Measurements from ENCODE around the gene ELL2. TPM values are rescaled to one million over a fixed set of nuclear protein-coding genes. Genes with fewer than 3 reads are reported as not detected.

Gene ELL2
- total and polyA plus RNA-seq, 2 donors (not counting 1 experiment from before 2014, with no cell fraction given): 68.5 to 121 TPM

- no peaks in the 10 kb centered on the region for H3K9me3 ChIP-seq (ENCODE audit: control insufficient read depth, insufficient read depth, low read depth, low read length)
- peaks cover 6% of the 10 kb centered on the region for H3K4me1 ChIP-seq (ENCODE audit: control insufficient read depth, extremely low read depth, insufficient read depth, low read length)
- TF ChIP-seq CTCF (conservative IDR thresholded peaks at IDR 0.05 in 1 of 2, IDR thresholded peaks at IDR 0.05 in 1 of 2; ENCODE audit: low read depth in 1 of 2, low read length in 2 of 2) (no peak), EZH2 (IDR thresholded peaks at IDR 0.05; ENCODE audit: low read length, missing control alignments) (no peak)
- H3K36me3 ChIP-seq (ENCODE audit: control insufficient read depth, insufficient read depth, low read length): no peaks in the 10 kb centered on the region
- H3K27ac ChIP-seq (ENCODE audit: insufficient read depth, low read length): peak overlapping the region; percentile 30
- H4K20me1 ChIP-seq (ENCODE audit: control insufficient read depth, extremely low read depth, insufficient read depth, low read length): no peaks in the 10 kb centered on the region
- H2AFZ ChIP-seq (ENCODE audit: low read length): no peak overlapping the region
- H3K79me2 ChIP-seq (ENCODE audit: control insufficient read depth, insufficient read depth, low read length): no peaks in the 10 kb centered on the region
- peak in 1 of 2 donors; percentile 93 for DNase-seq (ENCODE audit: low read depth in 2 of 2)
- H3K4me3 ChIP-seq (replicated peaks in 1 of 4; ENCODE audit: control extremely low read depth in 1 of 4, insufficient read depth in 1 of 4, low read depth in 3 of 4, low read length in 4 of 4): no peak overlapping the region
- H3K4me2 ChIP-seq (ENCODE audit: extremely low read depth, insufficient read depth, low read length): no peak overlapping the region
- no peak overlapping the region for H3K9ac ChIP-seq (ENCODE audit: insufficient read depth, low read length)
- no peaks in the 10 kb centered on the region for H3K27me3 ChIP-seq (ENCODE audit: control insufficient read depth, insufficient read depth, low read length)
Measured at GRCh38 chr5:95841914-95842812, 119.5 kb downstream of the ELL2 start.

- H3K79me2 ChIP-seq (ENCODE audit: control insufficient read depth, insufficient read depth, low read length): no peaks in the 10 kb centered on the region
- no peak overlapping the region for H3K4me2 ChIP-seq (ENCODE audit: extremely low read depth, insufficient read depth, low read length)
- no peaks in the 10 kb centered on the region for H3K36me3 ChIP-seq (ENCODE audit: control insufficient read depth, insufficient read depth, low read length)
- TF ChIP-seq CTCF (conservative IDR thresholded peaks at IDR 0.05 in 1 of 2, IDR thresholded peaks at IDR 0.05 in 1 of 2; ENCODE audit: low read depth in 1 of 2, low read length in 2 of 2) (no peak), EZH2 (IDR thresholded peaks at IDR 0.05; ENCODE audit: low read length, missing control alignments) (no peak)
- no peak overlapping the region for H3K9ac ChIP-seq (ENCODE audit: insufficient read depth, low read length)
- H3K27me3 ChIP-seq (ENCODE audit: control insufficient read depth, insufficient read depth, low read length): no peaks in the 10 kb centered on the region
- H3K9me3 ChIP-seq (ENCODE audit: control insufficient read depth, insufficient read depth, low read depth, low read length): no peaks in the 10 kb centered on the region
- peak overlapping the region; percentile 30 for H3K27ac ChIP-seq (ENCODE audit: insufficient read depth, low read length)
- DNase-seq (ENCODE audit: low read depth in 2 of 2): no peak
- H2AFZ ChIP-seq (ENCODE audit: low read length): no peak overlapping the region
- H4K20me1 ChIP-seq (ENCODE audit: control insufficient read depth, extremely low read depth, insufficient read depth, low read length): no peaks in the 10 kb centered on the region
- peaks cover 9% of the 10 kb centered on the region for H3K4me1 ChIP-seq (ENCODE audit: control insufficient read depth, extremely low read depth, insufficient read depth, low read length)
- no peak overlapping the region for H3K4me3 ChIP-seq (replicated peaks in 1 of 4; ENCODE audit: control extremely low read depth in 1 of 4, insufficient read depth in 1 of 4, low read depth in 3 of 4, low read length in 4 of 4)
Measured at GRCh38 chr5:95840956-95841705, 120.5 kb downstream of the ELL2 start.

- no peak overlapping the region for H2AFZ ChIP-seq (ENCODE audit: low read length)
- no peaks in the 10 kb centered on the region for H3K27me3 ChIP-seq (ENCODE audit: control insufficient read depth, insufficient read depth, low read length)
- no peaks in the 10 kb centered on the region for H4K20me1 ChIP-seq (ENCODE audit: control insufficient read depth, extremely low read depth, insufficient read depth, low read length)
- H3K36me3 ChIP-seq (ENCODE audit: control insufficient read depth, insufficient read depth, low read length): no peaks in the 10 kb centered on the region
- peaks cover 9% of the 10 kb centered on the region for H3K4me1 ChIP-seq (ENCODE audit: control insufficient read depth, extremely low read depth, insufficient read depth, low read length)
- no peak overlapping the region for H3K4me3 ChIP-seq (replicated peaks in 1 of 4; ENCODE audit: control extremely low read depth in 1 of 4, insufficient read depth in 1 of 4, low read depth in 3 of 4, low read length in 4 of 4)
- no peak overlapping the region for H3K27ac ChIP-seq (ENCODE audit: insufficient read depth, low read length)
- no peak overlapping the region for H3K4me2 ChIP-seq (ENCODE audit: extremely low read depth, insufficient read depth, low read length)
- H3K79me2 ChIP-seq (ENCODE audit: control insufficient read depth, insufficient read depth, low read length): no peaks in the 10 kb centered on the region
- DNase-seq (ENCODE audit: low read depth in 2 of 2): no peak
- no peaks in the 10 kb centered on the region for H3K9me3 ChIP-seq (ENCODE audit: control insufficient read depth, insufficient read depth, low read depth, low read length)
- no peak overlapping the region for H3K9ac ChIP-seq (ENCODE audit: insufficient read depth, low read length)
- TF ChIP-seq CTCF (conservative IDR thresholded peaks at IDR 0.05 in 1 of 2, IDR thresholded peaks at IDR 0.05 in 1 of 2; ENCODE audit: low read depth in 1 of 2, low read length in 2 of 2): no peak
- no peak for TF ChIP-seq EZH2 (IDR thresholded peaks at IDR 0.05; ENCODE audit: low read length, missing control alignments)
Measured at GRCh38 chr5:95839658-95840057, 122.0 kb downstream of the ELL2 start.

All from fibroblast of lung (primary cell).